GM12878 (cell line): Measurements from ENCODE around the gene INTS6L. TPM values are rescaled to one million over a fixed set of nuclear protein-coding genes. Genes with fewer than 3 reads are reported as not detected.

ENCODE experiments used
- ATAC-seq: fragments of 200-7000 bp; cut with Tn5 transposase; 3 replicates; pipeline ENCODE4 v1.9.1; 2020; ENCODE audit warnings: mild to moderate bottlenecking, moderate library complexity
- BruUV-seq: library from RNA; stranded (reverse); fragments of 400-500 nt; replicated peaks from 2 replicates; lab custom pipeline; 2021; lab: Mats Ljungman, UMichigan
- CTCF ChIA-PET: fragments of 300-600 bp; sonication (Branson Sonifier 250); formaldehyde crosslinking; extraction: SDS; loops from one replicate; lab custom pipeline; 2021; ENCODE audit warnings: inconsistent platforms; lab: Yijun Ruan, JAX
- POLR2A ChIA-PET: fragments of 350-600 bp; formaldehyde crosslinking; extraction: SDS; loops from one replicate; lab custom pipeline; 2021; ENCODE audit warnings: inconsistent platforms; lab: Charles Lee
- RAD21 ChIA-PET: fragments of 300-600 bp; sonication (Branson Sonifier 250); formaldehyde crosslinking; loops from one replicate; lab custom pipeline; 2023; ENCODE audit warnings: antibody characterized with exemption; ENCODE audit not compliant: unreplicated experiment; lab: Charles Lee
- SMC1A ChIA-PET: fragments of 300-600 bp; sonication (Branson Sonifier 250); formaldehyde crosslinking; loops from one replicate; lab custom pipeline; 2023; ENCODE audit not compliant: unreplicated experiment, uncharacterized antibody; lab: Charles Lee
- DNase-seq: peaks from one replicate; pipeline ENCODE4 v3.0.0-alpha.2; 2011; ENCODE audit warnings: low read depth, low spot score
- FAIRE-seq: peaks from 3 replicates; lab custom pipeline; 2011; peaks lifted over from hg19 to GRCh38; lab: Jason Lieb, UNC
- H2AFZ ChIP-seq: 2 replicates; pipeline ENCODE4 v1.6.0; 2011; ENCODE audit warnings: low read depth, low read length, control low read depth; ENCODE audit not compliant: control insufficient read depth
- H3K27ac ChIP-seq: 2 replicates; pipeline ENCODE4 v1.5.1; 2011; ENCODE audit warnings: control low read depth; ENCODE audit not compliant: control insufficient read depth, insufficient read depth
- H3K27me3 ChIP-seq, 2 experiments: replicated peaks in 1 of 2; 2 replicates each; pipeline versions ENCODE4 v1.6.0 to v1.6.1; 2011; ENCODE audit warnings: low read length in 1 of 2; ENCODE audit not compliant: control insufficient read depth in 2 of 2, insufficient read depth in 2 of 2
- H3K36me3 ChIP-seq, 2 experiments: 2 replicates each; pipeline ENCODE4 v1.5.1; 2011; ENCODE audit warnings: low read length in 1 of 2; ENCODE audit not compliant: control insufficient read depth in 2 of 2, insufficient read depth in 2 of 2
- H3K4me1 ChIP-seq: 2 replicates; pipeline ENCODE4 v1.6.1; 2011; ENCODE audit warnings: mild to moderate bottlenecking, low read length, moderate library complexity, mixed read lengths; ENCODE audit not compliant: control insufficient read depth, insufficient read depth
- H3K4me2 ChIP-seq: 2 replicates; pipeline ENCODE4 v1.6.0; 2011; ENCODE audit warnings: control low read depth; ENCODE audit not compliant: control insufficient read depth, insufficient read depth
- H3K4me3 ChIP-seq: fragments of 200-600 bp; sonication (generic); 2 replicates; pipeline ENCODE4 v1.5.1; 2016
- H3K79me2 ChIP-seq: 2 replicates; pipeline ENCODE4 v1.6.0; 2011; ENCODE audit warnings: low read length; ENCODE audit not compliant: control insufficient read depth, insufficient read depth
- H3K9ac ChIP-seq: 2 replicates; pipeline ENCODE4 v1.8.0; 2011; ENCODE audit warnings: low read length, control low read depth, mixed read lengths; ENCODE audit not compliant: control insufficient read depth, insufficient read depth
- H3K9me3 ChIP-seq: replicated peaks from 3 replicates; pipeline ENCODE4 v1.5.1; 2011; ENCODE audit warnings: mild to moderate bottlenecking, low read length; ENCODE audit not compliant: control insufficient read depth, insufficient read depth
- H4K20me1 ChIP-seq: 2 replicates; pipeline ENCODE4 v1.6.0; 2011; ENCODE audit not compliant: control insufficient read depth, insufficient read depth
- BRCA1 ChIP-seq: IDR thresholded peaks from 2 replicates; pipeline ENCODE4 v1.6.1; 2011; ENCODE audit warnings: low read depth, low read length, improper control_type of control experiment
- CBFB ChIP-seq: IDR thresholded peaks from 2 replicates; pipeline ENCODE4 v1.6.1; 2016; ENCODE audit warnings: antibody characterized with exemption, low read depth
- CBX3 ChIP-seq: fragments of 200-600 bp; sonication (generic); IDR thresholded peaks from 2 replicates; pipeline ENCODE4 v1.6.1; 2016; ENCODE audit warnings: low read depth, borderline replicate concordance
- CBX5 ChIP-seq: sonication (generic); IDR thresholded peaks from 2 replicates; pipeline ENCODE4 v1.6.1; 2016; ENCODE audit warnings: low read depth, moderate library complexity, mild to moderate bottlenecking, inconsistent platforms
- FOXM1 ChIP-seq: IDR thresholded peaks from 2 replicates; pipeline ENCODE4 v1.6.1; 2012; ENCODE audit warnings: low read depth, mild to moderate bottlenecking, inconsistent platforms, low read length, moderate library complexity
- IKZF2 ChIP-seq, 2 experiments: fragments of 450-650 bp; IDR thresholded peaks; 2 replicates each; pipeline ENCODE4 v1.6.1; 2017; ENCODE audit warnings: mild to moderate bottlenecking in 2 of 2, moderate library complexity in 2 of 2
- MTA2 ChIP-seq: fragments of 450-650 bp; IDR thresholded peaks from 2 replicates; pipeline ENCODE4 v1.6.1; 2016; ENCODE audit warnings: low read depth, mild to moderate bottlenecking, moderate library complexity
- MXI1 ChIP-seq: fragments of 150-350 bp; IDR thresholded peaks from 2 replicates; pipeline ENCODE4 v1.6.1; 2011; ENCODE audit warnings: low read depth, mild to moderate bottlenecking, inconsistent platforms, low read length, improper control_type of control experiment
- NFIC ChIP-seq: IDR thresholded peaks from 2 replicates; pipeline ENCODE4 v1.6.1; 2012; ENCODE audit warnings: low read depth, mild to moderate bottlenecking, inconsistent platforms, low read length, moderate library complexity
- NFYA ChIP-seq: IDR thresholded peaks from 2 replicates; pipeline ENCODE4 v1.6.1; 2011; ENCODE audit warnings: low read depth, mild to moderate bottlenecking, low read length, improper control_type of control experiment, borderline replicate concordance
- PML ChIP-seq: IDR thresholded peaks from 2 replicates; pipeline ENCODE4 v1.6.1; 2012; ENCODE audit warnings: low read length, inconsistent platforms
- SUZ12 ChIP-seq: fragments of 200-600 bp; sonication (generic); IDR thresholded peaks from one replicate; pipeline ENCODE4 v1.6.1; 2018; ENCODE audit warnings: antibody characterized with exemption, mild to moderate bottlenecking; ENCODE audit not compliant: unreplicated experiment
- TBL1XR1 ChIP-seq: IDR thresholded peaks from 2 replicates; pipeline ENCODE4 v1.6.1; 2012; ENCODE audit warnings: low read depth, low read length, improper control_type of control experiment
- ZNF217 ChIP-seq: fragments of 450-650 bp; IDR thresholded peaks from 2 replicates; pipeline ENCODE4 v1.6.1; 2017; ENCODE audit warnings: antibody characterized with exemption, mild to moderate bottlenecking
- WGBS: methylation state at CpG from one replicate; pipeline ENCODE4 v1.1.6; 2016; ENCODE audit warnings: low lambda C conversion rate; ENCODE audit not compliant: insufficient replicate concordance, insufficient coverage; ENCODE audit errors: missing lambda C conversion rate; 5-methylcytosine and 5-hydroxymethylcytosine counted together
- in situ Hi-C: fragments of 300-500 bp; cut with MboI; formaldehyde crosslinking; loops from 9 replicates; pipeline ENCODE4 v1.14.3; 2018; ENCODE audit warnings: mixed read lengths
- intact Hi-C: fragments of 100-400 bp; cut with micrococcal nuclease; formaldehyde crosslinking; loops from one replicate; pipeline ENCODE4 v1.14.2; 2022; ENCODE audit not compliant: unreplicated experiment
- polyA plus RNA-seq, 11 experiments: library from polyadenylated mRNA; depleted of rRNA in 4 of 11; unstranded in 6 of 11; stranded (reverse) in 5 of 11; fragments of >200 nt; fragmentation: Nextera tagmentation in 4 of 11; fragmentation: Illumina TruSeq in 1 of 11; extraction: Ambion mirVana in 4 of 11; extraction: Trizol in 1 of 11; gene quantifications; 1 replicate in 1 of 11; 2 replicates in 10 of 11; pipeline versions ENCODE4 v1.2.1 to v1.2.3, GENCODE V29; 2011 to 2016; ENCODE audit warnings: inconsistent platforms in 2 of 11, missing spikeins in 2 of 11, low read depth in 1 of 11
- total RNA-seq, 4 experiments: library from RNA; depleted of rRNA in 3 of 4; stranded (reverse); fragments of >200 nt in 3 of 4; fragmentation: Illumina TruSeq in 1 of 4; extraction: Trizol in 1 of 4; gene quantifications; 2 replicates each; pipeline versions ENCODE4 v1.2.1 to v1.2.3, GENCODE V29; 2013 to 2021
- TF ChIP-seq, protein P1 (sequence below): fragments of 450-650 bp; conservative IDR thresholded peaks from 2 replicates; pipeline ENCODE4 v1.6.1; 2017; ENCODE audit warnings: mild to moderate bottlenecking, moderate library complexity
- TF ChIP-seq, protein P2 (sequence below): fragments of 450-650 bp; formaldehyde crosslinking; IDR thresholded peaks from 2 replicates; pipeline ENCODE4 v1.5.0; 2022; ENCODE audit warnings: mild to moderate bottlenecking, missing genetic modification characterization
- TF ChIP-seq, protein P3 (sequence below): fragments of 450-650 bp; IDR thresholded peaks from 2 replicates; pipeline ENCODE4 v1.6.1; 2016; ENCODE audit warnings: mild to moderate bottlenecking

Gene INTS6L
- total and polyA plus RNA-seq, 10 of the 15 experiments (the other 5 are each of a cell fraction or from before 2014, with no cell fraction given), result 4.9 to 84.9 (median 15.3) TPM

DNA sequence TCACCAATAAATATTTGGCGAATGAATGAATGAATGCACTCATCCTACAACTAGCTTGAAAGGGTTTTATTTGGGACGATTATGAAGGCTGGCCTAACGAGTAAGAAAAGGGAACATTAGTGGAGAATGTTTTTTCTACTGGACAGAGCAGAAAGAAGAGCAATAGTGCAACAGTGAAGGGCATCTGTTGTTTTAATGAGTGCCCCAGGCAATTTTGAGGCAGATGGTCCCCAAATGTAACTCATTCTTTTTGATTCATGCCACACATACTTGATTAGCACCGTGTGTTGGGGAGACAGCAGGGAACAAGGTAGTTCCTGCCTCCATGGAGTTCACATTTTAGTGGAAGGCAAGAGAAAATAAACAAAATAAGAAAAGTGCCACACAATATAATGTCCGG is 22.7 kb upstream of the INTS6L start:
- Histone ChIP-seq H2AFZ (no peak overlapping the region), H3K27me3 (no peaks in the 10 kb centered on the region), H3K4me1 (no peaks in the 10 kb centered on the region), H3K36me3 (no peaks in the 10 kb centered on the region), H3K9me3 (no peaks in the 10 kb centered on the region), H3K9ac (no peak overlapping the region), H3K27ac (no peak overlapping the region), H3K79me2 (no peaks in the 10 kb centered on the region), H3K4me2 (no peak overlapping the region), H3K4me3 (no peak overlapping the region), H4K20me1 (no peaks in the 10 kb centered on the region)
- ChIA-PET CTCF (interaction anchor here (1.0 to 1.2 kb wide), 2 partner anchors 12 to 47 kb away, joined by 3 read pairs; no protein-coding TSS in a partner anchor), POLR2A (no interaction called here), SMC1A (interaction anchor here (1.2 to 1.4 kb wide), 3 partner anchors 17 to 19 kb away, joined by 3 to 4 read pairs (median 3); no protein-coding TSS in a partner anchor), RAD21 (no interaction called here)
- in situ Hi-C loops (no loop called here), intact Hi-C loops (no loop called here)
- FAIRE-seq (no peak), DNase-seq (no peak), ATAC-seq (no peak)
- WGBS, result 55% methylated on average over 5 of the region's 5 CpGs
- no TSS peak for BruUV-seq
- TF ChIP-seq FOXM1, result no peak
- no peak for TF ChIP-seq SUZ12
- TF ChIP-seq IKZF2 (IDR thresholded peaks at IDR 0.05), result no peak
- TF ChIP-seq ZNF217, result no peak
- no peak for TF ChIP-seq NFIC
- TF ChIP-seq TBL1XR1, result no peak
- TF ChIP-seq, protein P1, sequence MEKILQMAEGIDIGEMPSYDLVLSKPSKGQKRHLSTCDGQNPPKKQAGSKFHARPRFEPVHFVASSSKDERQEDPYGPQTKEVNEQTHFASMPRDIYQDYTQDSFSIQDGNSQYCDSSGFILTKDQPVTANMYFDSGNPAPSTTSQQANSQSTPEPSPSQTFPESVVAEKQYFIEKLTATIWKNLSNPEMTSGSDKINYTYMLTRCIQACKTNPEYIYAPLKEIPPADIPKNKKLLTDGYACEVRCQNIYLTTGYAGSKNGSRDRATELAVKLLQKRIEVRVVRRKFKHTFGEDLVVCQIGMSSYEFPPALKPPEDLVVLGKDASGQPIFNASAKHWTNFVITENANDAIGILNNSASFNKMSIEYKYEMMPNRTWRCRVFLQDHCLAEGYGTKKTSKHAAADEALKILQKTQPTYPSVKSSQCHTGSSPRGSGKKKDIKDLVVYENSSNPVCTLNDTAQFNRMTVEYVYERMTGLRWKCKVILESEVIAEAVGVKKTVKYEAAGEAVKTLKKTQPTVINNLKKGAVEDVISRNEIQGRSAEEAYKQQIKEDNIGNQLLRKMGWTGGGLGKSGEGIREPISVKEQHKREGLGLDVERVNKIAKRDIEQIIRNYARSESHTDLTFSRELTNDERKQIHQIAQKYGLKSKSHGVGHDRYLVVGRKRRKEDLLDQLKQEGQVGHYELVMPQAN, result no peak
- no peak for TF ChIP-seq PML
- no peak for TF ChIP-seq BRCA1
- TF ChIP-seq, protein P2, sequence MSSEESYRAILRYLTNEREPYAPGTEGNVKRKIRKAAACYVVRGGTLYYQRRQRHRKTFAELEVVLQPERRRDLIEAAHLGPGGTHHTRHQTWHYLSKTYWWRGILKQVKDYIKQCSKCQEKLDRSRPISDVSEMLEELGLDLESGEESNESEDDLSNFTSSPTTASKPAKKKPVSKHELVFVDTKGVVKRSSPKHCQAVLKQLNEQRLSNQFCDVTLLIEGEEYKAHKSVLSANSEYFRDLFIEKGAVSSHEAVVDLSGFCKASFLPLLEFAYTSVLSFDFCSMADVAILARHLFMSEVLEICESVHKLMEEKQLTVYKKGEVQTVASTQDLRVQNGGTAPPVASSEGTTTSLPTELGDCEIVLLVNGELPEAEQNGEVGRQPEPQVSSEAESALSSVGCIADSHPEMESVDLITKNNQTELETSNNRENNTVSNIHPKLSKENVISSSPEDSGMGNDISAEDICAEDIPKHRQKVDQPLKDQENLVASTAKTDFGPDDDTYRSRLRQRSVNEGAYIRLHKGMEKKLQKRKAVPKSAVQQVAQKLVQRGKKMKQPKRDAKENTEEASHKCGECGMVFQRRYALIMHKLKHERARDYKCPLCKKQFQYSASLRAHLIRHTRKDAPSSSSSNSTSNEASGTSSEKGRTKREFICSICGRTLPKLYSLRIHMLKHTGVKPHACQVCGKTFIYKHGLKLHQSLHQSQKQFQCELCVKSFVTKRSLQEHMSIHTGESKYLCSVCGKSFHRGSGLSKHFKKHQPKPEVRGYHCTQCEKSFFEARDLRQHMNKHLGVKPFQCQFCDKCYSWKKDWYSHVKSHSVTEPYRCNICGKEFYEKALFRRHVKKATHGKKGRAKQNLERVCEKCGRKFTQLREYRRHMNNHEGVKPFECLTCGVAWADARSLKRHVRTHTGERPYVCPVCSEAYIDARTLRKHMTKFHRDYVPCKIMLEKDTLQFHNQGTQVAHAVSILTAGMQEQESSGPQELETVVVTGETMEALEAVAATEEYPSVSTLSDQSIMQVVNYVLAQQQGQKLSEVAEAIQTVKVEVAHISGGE (CRISPR knock-in tag), result no peak
- no peak for TF ChIP-seq CBFB
- no peak for TF ChIP-seq MXI1
- TF ChIP-seq NFYA, result no peak
- TF ChIP-seq MTA2, result no peak
- TF ChIP-seq CBX5, result no peak
- TF ChIP-seq CBX3, result no peak
- TF ChIP-seq, protein P3, sequence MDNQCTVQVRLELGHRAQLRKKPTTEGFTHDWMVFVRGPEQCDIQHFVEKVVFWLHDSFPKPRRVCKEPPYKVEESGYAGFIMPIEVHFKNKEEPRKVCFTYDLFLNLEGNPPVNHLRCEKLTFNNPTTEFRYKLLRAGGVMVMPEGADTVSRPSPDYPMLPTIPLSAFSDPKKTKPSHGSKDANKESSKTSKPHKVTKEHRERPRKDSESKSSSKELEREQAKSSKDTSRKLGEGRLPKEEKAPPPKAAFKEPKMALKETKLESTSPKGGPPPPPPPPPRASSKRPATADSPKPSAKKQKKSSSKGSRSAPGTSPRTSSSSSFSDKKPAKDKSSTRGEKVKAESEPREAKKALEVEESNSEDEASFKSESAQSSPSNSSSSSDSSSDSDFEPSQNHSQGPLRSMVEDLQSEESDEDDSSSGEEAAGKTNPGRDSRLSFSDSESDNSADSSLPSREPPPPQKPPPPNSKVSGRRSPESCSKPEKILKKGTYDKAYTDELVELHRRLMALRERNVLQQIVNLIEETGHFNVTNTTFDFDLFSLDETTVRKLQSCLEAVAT, result no peak
